ENCODE results near the gene HEATR5B.

- TF ChIP-seq GATA3 (IDR thresholded peaks at IDR 0.05; ENCODE audit: low read depth, low read length) (no peak), GATA2 (IDR thresholded peaks at IDR 0.05; ENCODE audit: low read depth, low read length) (no peak)
Observed at GRCh38 chr2:36976065-36976464, 108.1 kb downstream of the HEATR5B start.
